ENCODE data around the gene GNPTG.
"Not testable (repeated sequence)": the region's sequence is repeated elsewhere in the genome, so short reads cannot be mapped to it uniquely, and the experiment has no call there.

Gene GNPTG

DNA sequence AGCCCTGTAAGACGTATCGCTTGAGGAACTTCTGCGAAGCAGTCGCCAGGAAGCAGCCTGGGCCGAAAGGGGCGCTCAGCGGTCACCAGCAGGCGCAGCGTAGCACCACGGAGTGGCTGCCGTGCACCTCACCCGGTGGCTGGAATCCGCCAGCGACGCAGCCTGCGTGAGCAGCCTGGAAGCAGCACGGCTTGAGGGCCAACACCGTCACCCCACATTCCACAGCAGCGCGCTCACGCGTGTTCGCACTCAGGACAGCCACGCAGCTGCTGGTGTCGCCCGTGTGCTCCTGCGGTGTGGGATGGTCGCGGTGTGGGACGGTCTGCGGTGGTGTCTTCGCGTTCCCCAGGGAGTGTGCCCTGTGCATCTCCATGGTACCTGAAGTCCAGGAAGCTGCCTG is 32.7 kb upstream of the GNPTG start:
- DNase-seq (ENCODE audit: low read depth in 2 of 2) = no peak

- DNase-seq (ENCODE audit: low read depth in 2 of 2) = no peak
Observed at GRCh38 chr16:1320097-1320496, 31.6 kb upstream of the GNPTG start.

GRCh38 chr16:1320658-1321240 is 31.0 kb upstream of the GNPTG start:
- no peak for DNase-seq (ENCODE audit: low read depth in 2 of 2)

DNA sequence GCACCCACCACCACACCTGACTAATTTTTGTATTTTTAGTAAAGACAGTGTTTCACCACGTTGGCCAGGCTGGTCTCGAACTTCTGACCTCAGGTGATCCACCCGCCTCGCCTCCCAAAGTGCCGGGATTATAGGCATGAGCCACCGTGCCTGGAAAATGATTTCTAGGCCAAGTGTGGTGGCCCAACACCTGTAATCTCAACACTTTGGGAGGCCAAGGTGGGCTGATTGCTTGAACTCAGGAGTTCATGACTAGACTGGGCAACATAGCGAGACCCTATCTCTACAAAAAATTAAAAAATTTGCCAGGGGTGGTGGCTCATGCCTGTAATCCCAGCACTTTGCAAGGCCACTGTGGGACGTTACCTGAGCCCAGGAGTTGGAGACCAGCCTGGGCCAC is 29.3 kb upstream of the GNPTG start:
- DNase-seq (ENCODE audit: low read depth in 2 of 2) = no peak

GRCh38 chr16:1323296-1324239 is 28.2 kb upstream of the GNPTG start:
- no peak for DNase-seq (ENCODE audit: low read depth in 2 of 2)

DNA sequence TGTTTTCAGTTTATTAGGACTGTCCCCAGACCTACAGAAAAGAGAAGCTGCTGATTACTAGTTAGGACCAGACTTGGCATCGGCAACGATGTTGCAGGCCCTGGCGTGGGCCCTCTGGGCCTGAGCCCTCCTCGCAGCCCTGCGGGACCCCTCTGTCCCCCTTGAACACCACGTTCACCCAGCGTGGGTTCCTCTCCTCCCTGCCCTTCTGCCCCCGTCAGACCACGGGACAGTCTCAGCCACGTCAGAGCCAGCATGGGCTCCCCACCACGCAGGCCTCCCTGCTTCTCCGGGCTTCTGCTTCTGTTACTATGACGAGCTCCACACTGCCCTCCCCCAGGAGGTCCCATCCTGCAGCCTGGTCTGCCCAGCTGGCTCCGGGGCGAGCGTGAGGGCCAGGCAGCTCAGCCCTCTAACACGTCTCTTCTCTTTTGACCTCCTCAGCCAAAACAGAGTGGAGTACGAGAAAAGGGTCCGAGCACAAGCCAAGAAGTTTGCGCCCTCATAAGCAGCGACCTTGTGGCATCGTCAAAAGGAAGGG is 27.4 kb upstream of the GNPTG start:
- DNase-seq (ENCODE audit: low read depth in 2 of 2) = no peak

GRCh38 chr16:1325261-1325660 is 26.5 kb upstream of the GNPTG start:
- no peak for DNase-seq (ENCODE audit: low read depth in 2 of 2)

- DNase-seq (ENCODE audit: low read depth in 2 of 2) = no peak
Observed at GRCh38 chr16:1325673-1326371, 25.9 kb upstream of the GNPTG start.

DNA sequence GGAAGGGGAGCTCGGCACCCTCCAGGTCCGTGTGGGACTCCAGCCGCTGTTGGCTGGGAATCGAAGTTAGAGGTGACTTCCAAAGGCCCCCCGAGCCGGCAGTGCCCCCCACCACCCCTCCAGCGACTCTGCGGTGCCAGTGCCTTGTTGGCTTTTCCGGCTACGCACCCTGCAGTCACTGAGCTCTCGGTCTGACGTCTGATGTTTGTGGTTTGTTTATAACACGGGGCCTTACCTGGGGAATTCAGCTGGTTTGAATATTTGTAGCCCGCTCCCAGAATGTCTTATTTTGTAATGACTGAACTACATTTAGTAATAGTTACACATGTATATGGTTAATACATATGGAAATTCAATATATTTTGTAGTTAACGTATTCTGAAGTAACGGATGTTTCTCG is 25.3 kb upstream of the GNPTG start:
- DNase-seq (ENCODE audit: low read depth in 2 of 2) = no peak

DNA sequence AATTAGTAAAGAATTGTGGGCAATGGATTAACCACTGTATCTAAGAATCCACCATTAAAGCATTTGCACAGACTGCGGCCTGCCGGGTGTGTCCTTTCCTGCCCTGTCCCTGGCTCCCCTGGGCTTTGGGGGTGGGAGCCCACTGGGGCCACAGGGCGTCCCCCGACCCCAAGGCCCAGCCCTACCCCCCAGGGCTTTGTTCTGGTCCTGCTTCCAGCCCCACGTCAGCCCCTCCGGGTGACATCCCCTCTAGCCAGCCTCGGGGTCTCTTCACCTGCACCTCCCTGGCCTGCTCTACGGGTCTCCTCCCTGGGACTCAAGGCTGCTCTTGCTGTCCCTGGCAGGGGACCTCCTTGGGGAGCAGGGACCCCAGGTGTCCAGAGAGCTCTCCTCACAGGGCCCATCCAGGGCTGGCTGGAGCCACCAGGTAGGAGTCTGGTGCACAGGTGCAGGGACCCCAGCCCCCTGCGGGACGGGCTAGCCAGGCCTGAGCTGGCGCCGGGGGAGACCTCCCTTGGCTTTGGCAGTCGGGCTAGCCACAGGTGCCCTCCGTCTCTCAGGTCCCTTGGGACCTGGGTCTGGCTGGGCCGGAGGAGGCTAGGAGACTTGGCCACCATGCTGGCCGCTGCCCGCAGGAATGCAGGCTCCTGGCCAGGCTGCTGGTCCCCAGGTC is 24.6 kb upstream of the GNPTG start:
- no peak for DNase-seq (ENCODE audit: low read depth in 2 of 2)

DNA sequence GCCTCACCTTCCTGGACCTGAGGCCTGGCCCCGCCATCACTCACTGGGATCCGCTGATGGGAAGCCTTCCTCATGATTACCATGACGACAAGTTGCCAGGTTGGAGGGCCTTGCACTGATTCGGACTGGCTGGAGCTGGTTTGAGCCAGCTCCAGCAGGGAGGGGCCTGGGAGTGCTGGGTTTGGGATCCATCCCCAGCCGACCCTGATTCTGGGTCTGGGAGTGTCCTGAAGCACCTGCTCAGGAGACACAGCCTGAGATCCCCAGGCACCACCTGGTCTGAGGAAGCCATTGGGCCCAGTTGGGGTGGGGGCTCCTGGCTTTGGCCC is 24.1 kb upstream of the GNPTG start:
- DNase-seq (ENCODE audit: low read depth in 2 of 2) = no peak

GRCh38 chr16:1328136-1328535 is 23.6 kb upstream of the GNPTG start:
- not testable (repeated sequence) for DNase-seq (ENCODE audit: low read depth in 2 of 2)

GRCh38 chr16:1328961-1329360 is 22.8 kb upstream of the GNPTG start:
- DNase-seq (ENCODE audit: low read depth in 2 of 2) = not testable (repeated sequence)

DNA sequence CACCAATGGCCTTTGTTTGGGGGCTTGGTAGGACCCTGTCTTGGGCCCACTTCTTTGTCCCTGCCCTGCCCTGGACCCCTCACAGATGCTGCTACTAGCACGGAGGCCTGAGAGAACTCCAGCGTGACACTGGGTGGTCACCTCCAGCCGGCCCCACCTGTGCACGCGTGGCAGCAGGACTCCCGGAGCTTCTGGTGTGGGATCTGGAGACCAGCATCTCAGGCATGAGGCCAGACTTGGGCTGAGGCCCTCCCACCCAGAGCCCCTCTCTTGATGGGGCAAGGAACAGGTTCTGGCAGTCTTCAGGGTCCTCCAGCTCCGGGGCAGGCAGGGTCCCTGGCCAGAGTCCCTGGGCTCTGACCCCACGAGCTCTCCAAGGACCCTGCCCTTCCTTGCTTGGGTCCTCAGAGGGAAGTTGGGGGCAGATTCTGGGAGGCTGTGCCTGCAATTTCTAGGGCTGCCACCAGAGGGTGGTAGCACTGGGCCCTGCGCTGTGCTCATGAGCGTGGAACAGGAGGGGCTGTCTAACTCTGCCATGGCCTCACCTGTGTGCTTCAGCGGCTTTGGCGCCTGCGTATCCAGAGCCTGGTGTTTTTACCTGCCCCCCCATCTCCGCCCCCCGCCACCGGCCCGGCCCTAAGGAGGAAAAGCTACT is 21.3 kb upstream of the GNPTG start:
- no peak for DNase-seq (ENCODE audit: low read depth in 2 of 2)

GRCh38 chr16:1330931-1331711 is 20.6 kb upstream of the GNPTG start:
- no peak for DNase-seq (ENCODE audit: low read depth in 2 of 2)

- DNase-seq (ENCODE audit: low read depth in 2 of 2) = no peak
Observed at GRCh38 chr16:1331712-1332617, 19.8 kb upstream of the GNPTG start.

GRCh38 chr16:1332618-1333148 is 19.0 kb upstream of the GNPTG start:
- DNase-seq (ENCODE audit: low read depth in 2 of 2) = no peak

GRCh38 chr16:1333149-1333812 is 18.4 kb upstream of the GNPTG start, which contains the start of gene BAIAP3:
Gene BAIAP3 (plus strand): TSS chr16:1333645. CDS start chr16:1338550, 4,905 bp downstream.
- no peak for DNase-seq (ENCODE audit: low read depth in 2 of 2)

Data from fibroblast of skin of left biceps (primary cell).